ENCODE data around the gene CRHR1.

Gene CRHR1

GRCh38 chr17:45863857-45864654, 79.9 kb downstream of the CRHR1 start:
- H3K9me3 ChIP-seq (ENCODE audit: control insufficient read depth, insufficient read depth, low read depth, low read length): no peaks in the 10 kb centered on the region
- H3K27ac ChIP-seq (ENCODE audit: extremely low read depth, low read depth, low read length): no peak overlapping the region
- ChIA-PET POLR2A (interaction anchor here (1.4 kb wide), 1 partner anchor 228 kb away, joined by 3 read pairs; no protein-coding TSS in a partner anchor), CTCF (interaction anchor here (0.9 to 3.9 kb wide), 3 partner anchors 9 to 11 kb away, joined by 3 to 20 read pairs (median 4); no protein-coding TSS in a partner anchor)
- no peaks in the 10 kb centered on the region for H3K36me3 ChIP-seq (ENCODE audit: control insufficient read depth in 2 of 2, insufficient read depth in 1 of 2, low read length in 2 of 2)
- no peaks in the 10 kb centered on the region for H3K4me1 ChIP-seq (ENCODE audit: control insufficient read depth, insufficient read depth, low read length)
- no peak overlapping the region for H3K4me3 ChIP-seq (ENCODE audit: low read depth, low read length)
- TF ChIP-seq ZNF596 (tag by site-specific recombination; IDR thresholded peaks at IDR 0.05): no peak
- no peak for TF ChIP-seq ZSCAN23 (tag by site-specific recombination; IDR thresholded peaks at IDR 0.05)
- TF ChIP-seq GFI1B (tag by site-specific recombination; IDR thresholded peaks at IDR 0.05): no peak
- TF ChIP-seq ZNF701 (tag by site-specific recombination; IDR thresholded peaks at IDR 0.05): no peak
- no peak for TF ChIP-seq ZNF624 (tag by site-specific recombination; IDR thresholded peaks at IDR 0.05)
- TF ChIP-seq ZNF585B (tag by site-specific recombination; IDR thresholded peaks at IDR 0.05): no peak
- no peak for TF ChIP-seq ZNF19 (tag by site-specific recombination; IDR thresholded peaks at IDR 0.05; ENCODE audit: low read depth)
- no peak for TF ChIP-seq ZNF660 (tag by site-specific recombination; IDR thresholded peaks at IDR 0.05)
- TF ChIP-seq ZNF362 (tag by site-specific recombination; IDR thresholded peaks at IDR 0.05): no peak
- TF ChIP-seq ZSCAN18 (tag by site-specific recombination; IDR thresholded peaks at IDR 0.05): no peak
- no peak for TF ChIP-seq ZNF16 (tag by site-specific recombination; IDR thresholded peaks at IDR 0.05; ENCODE audit: low read depth)
- TF ChIP-seq ZNF48 (tag by site-specific recombination; IDR thresholded peaks at IDR 0.05): no peak
- TF ChIP-seq ZNF529 (tag by site-specific recombination; IDR thresholded peaks at IDR 0.05; ENCODE audit: insufficient replicate concordance): no peak
- TF ChIP-seq PRDM2 (tag by site-specific recombination; IDR thresholded peaks at IDR 0.05; ENCODE audit: borderline replicate concordance): no peak
- TF ChIP-seq ZNF623 (tag by site-specific recombination; IDR thresholded peaks at IDR 0.05): no peak
- no peak for TF ChIP-seq ZNF398 (tag by site-specific recombination; IDR thresholded peaks at IDR 0.05)
- no peak for TF ChIP-seq ZSCAN5A (tag by site-specific recombination; IDR thresholded peaks at IDR 0.05)
- no peak for TF ChIP-seq ZBTB49 (tag by site-specific recombination; IDR thresholded peaks at IDR 0.05; ENCODE audit: low read depth)
